ENCODE data around the gene OPCML. TPM values are rescaled to one million over a fixed set of nuclear protein-coding genes. Genes with fewer than 3 reads are reported as not detected.
A peak's percentile ranks its signal among the peaks of the same experiment; 100 is the strongest.

OPCML gene
- total RNA-seq, 1 experiment from 2014 or later, result 0.13 TPM

DNA sequence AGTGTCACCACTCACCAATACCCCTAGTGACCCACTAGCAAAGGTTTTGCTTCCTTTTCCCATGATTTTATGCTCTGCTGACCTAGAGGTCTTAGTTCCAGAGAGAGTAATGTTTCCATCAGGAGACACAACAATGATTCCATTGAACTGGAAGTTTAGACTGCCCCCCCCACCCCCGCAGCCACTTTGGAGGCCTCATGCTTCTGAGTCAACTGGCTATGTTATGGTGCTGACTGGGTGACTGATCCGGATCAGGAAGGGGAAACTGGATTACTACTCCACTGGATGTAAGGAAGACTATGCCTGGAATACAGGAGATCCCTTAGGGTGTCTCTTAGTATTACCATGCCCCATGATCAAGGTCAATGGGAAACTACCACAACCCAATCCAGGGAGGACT, 633.6 kb downstream of the OPCML start:
- DNase-seq (ENCODE audit: low spot score), result no peak
- TF ChIP-seq, protein P1, sequence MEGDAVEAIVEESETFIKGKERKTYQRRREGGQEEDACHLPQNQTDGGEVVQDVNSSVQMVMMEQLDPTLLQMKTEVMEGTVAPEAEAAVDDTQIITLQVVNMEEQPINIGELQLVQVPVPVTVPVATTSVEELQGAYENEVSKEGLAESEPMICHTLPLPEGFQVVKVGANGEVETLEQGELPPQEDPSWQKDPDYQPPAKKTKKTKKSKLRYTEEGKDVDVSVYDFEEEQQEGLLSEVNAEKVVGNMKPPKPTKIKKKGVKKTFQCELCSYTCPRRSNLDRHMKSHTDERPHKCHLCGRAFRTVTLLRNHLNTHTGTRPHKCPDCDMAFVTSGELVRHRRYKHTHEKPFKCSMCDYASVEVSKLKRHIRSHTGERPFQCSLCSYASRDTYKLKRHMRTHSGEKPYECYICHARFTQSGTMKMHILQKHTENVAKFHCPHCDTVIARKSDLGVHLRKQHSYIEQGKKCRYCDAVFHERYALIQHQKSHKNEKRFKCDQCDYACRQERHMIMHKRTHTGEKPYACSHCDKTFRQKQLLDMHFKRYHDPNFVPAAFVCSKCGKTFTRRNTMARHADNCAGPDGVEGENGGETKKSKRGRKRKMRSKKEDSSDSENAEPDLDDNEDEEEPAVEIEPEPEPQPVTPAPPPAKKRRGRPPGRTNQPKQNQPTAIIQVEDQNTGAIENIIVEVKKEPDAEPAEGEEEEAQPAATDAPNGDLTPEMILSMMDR (conservative IDR thresholded peaks at IDR 0.05; ENCODE audit: low read depth, low read length), result no peak
- no peak for TF ChIP-seq EZH2 (IDR thresholded peaks at IDR 0.05; ENCODE audit: borderline replicate concordance, low read depth, low read length, poor library complexity, severe bottlenecking)
- POLR2A ChIA-PET (ENCODE audit: low non-redundant PET), result no interaction called here
- BruUV-seq (replicated peaks), result no TSS peak
- Histone ChIP-seq H3K27ac (ENCODE audit: low read depth, low read length, poor library complexity, severe bottlenecking) (no peak overlapping the region), H3K27me3 (replicated peaks; ENCODE audit: insufficient read depth, low read depth, low read length, poor library complexity) (no peaks in the 10 kb centered on the region), H3K4me1 (ENCODE audit: insufficient read depth, low read length, poor library complexity, severe bottlenecking) (peaks cover 9% of the 10 kb centered on the region), H3K4me3 (ENCODE audit: low read depth, low read length, poor library complexity, severe bottlenecking) (no peak overlapping the region), H3K9me3 (ENCODE audit: low read depth, low read length, poor library complexity, severe bottlenecking) (peaks cover 4% of the 10 kb centered on the region), H3K36me3 (ENCODE audit: insufficient read depth, low read length, poor library complexity, severe bottlenecking) (no peaks in the 10 kb centered on the region)
- CTCF ChIA-PET, result no interaction called here
- intact Hi-C loops (cut with micrococcal nuclease; ENCODE audit: unreplicated experiment), result no loop called here

DNA sequence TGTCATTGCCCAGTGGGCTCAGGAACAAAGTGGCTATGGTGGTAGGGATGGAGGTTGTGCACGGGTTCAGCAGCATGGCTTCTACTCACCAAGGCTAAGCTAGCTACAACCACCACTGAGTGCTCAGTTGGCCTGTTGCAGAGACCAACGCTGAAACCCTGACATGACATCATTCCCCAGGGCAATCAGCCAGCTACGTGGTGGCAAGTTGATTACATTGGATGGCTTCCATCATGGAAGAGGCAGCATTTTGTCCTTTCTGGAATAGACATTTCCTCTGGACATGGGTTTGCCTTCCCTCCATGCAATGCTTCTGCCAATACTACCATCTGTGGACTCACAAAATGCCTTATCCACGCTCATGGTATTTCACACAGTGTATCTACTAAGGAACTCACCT, 634.3 kb downstream of the OPCML start:
- no peak overlapping the region for H3K27ac ChIP-seq (ENCODE audit: low read depth, low read length, poor library complexity, severe bottlenecking)
- peaks cover 4% of the 10 kb centered on the region for H3K9me3 ChIP-seq (ENCODE audit: low read depth, low read length, poor library complexity, severe bottlenecking)
- no peak overlapping the region for H3K4me3 ChIP-seq (ENCODE audit: low read depth, low read length, poor library complexity, severe bottlenecking)
- DNase-seq (ENCODE audit: low spot score), result no peak
- intact Hi-C loops (cut with micrococcal nuclease; ENCODE audit: unreplicated experiment), result no loop called here
- TF ChIP-seq EZH2 (IDR thresholded peaks at IDR 0.05; ENCODE audit: borderline replicate concordance, low read depth, low read length, poor library complexity, severe bottlenecking), result no peak
- TF ChIP-seq, protein P1 (conservative IDR thresholded peaks at IDR 0.05; ENCODE audit: low read depth, low read length), result no peak
- no TSS peak for BruUV-seq (replicated peaks)
- no peaks in the 10 kb centered on the region for H3K36me3 ChIP-seq (ENCODE audit: insufficient read depth, low read length, poor library complexity, severe bottlenecking)
- peaks cover 9% of the 10 kb centered on the region for H3K4me1 ChIP-seq (ENCODE audit: insufficient read depth, low read length, poor library complexity, severe bottlenecking)
- CTCF ChIA-PET, result no interaction called here
- no peaks in the 10 kb centered on the region for H3K27me3 ChIP-seq (replicated peaks; ENCODE audit: insufficient read depth, low read depth, low read length, poor library complexity)
- POLR2A ChIA-PET (ENCODE audit: low non-redundant PET), result no interaction called here

DNA sequence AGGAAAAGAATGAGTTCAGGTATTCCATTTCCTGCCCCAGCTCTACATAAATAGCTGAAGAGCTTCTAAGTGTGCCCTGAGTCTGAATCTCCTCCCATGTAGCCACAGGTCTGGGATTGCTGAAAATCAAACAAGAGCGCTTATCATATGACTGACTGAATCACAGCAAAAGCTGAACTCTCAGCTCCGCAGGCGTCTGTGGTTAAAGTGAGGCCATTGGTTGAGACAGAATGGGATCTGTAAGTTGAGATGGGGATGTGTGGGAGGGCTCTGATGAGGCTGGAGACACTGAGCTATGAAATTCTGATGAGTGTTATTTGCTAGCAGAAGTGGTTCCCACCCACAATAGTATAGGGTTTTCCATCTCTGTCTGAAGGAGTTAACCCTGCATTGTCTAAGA, 637.0 kb downstream of the OPCML start:
- BruUV-seq (replicated peaks), result no TSS peak
- Histone ChIP-seq H3K27me3 (replicated peaks; ENCODE audit: insufficient read depth, low read depth, low read length, poor library complexity) (no peaks in the 10 kb centered on the region), H3K4me3 (ENCODE audit: low read depth, low read length, poor library complexity, severe bottlenecking) (no peak overlapping the region), H3K9me3 (ENCODE audit: low read depth, low read length, poor library complexity, severe bottlenecking) (peaks cover 4% of the 10 kb centered on the region), H3K27ac (ENCODE audit: low read depth, low read length, poor library complexity, severe bottlenecking) (no peak overlapping the region), H3K36me3 (ENCODE audit: insufficient read depth, low read length, poor library complexity, severe bottlenecking) (no peaks in the 10 kb centered on the region), H3K4me1 (ENCODE audit: insufficient read depth, low read length, poor library complexity, severe bottlenecking) (no peaks in the 10 kb centered on the region)
- ChIA-PET POLR2A (ENCODE audit: low non-redundant PET) (no interaction called here), CTCF (no interaction called here)
- TF ChIP-seq, protein P1 (conservative IDR thresholded peaks at IDR 0.05; ENCODE audit: low read depth, low read length), result no peak
- TF ChIP-seq EZH2 (IDR thresholded peaks at IDR 0.05; ENCODE audit: borderline replicate concordance, low read depth, low read length, poor library complexity, severe bottlenecking), result no peak
- peak; percentile 67 for DNase-seq (ENCODE audit: low spot score)
- intact Hi-C loops (cut with micrococcal nuclease; ENCODE audit: unreplicated experiment), result no loop called here

Measured in A673 (cell line).